ENCODE results near the gene NBDY.
"Not testable (repeated sequence)": the region's sequence is repeated elsewhere in the genome, so short reads cannot be mapped to it uniquely, and the experiment has no call there.

The NBDY gene, protein sequence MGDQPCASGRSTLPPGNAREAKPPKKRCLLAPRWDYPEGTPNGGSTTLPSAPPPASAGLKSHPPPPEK

DNA sequence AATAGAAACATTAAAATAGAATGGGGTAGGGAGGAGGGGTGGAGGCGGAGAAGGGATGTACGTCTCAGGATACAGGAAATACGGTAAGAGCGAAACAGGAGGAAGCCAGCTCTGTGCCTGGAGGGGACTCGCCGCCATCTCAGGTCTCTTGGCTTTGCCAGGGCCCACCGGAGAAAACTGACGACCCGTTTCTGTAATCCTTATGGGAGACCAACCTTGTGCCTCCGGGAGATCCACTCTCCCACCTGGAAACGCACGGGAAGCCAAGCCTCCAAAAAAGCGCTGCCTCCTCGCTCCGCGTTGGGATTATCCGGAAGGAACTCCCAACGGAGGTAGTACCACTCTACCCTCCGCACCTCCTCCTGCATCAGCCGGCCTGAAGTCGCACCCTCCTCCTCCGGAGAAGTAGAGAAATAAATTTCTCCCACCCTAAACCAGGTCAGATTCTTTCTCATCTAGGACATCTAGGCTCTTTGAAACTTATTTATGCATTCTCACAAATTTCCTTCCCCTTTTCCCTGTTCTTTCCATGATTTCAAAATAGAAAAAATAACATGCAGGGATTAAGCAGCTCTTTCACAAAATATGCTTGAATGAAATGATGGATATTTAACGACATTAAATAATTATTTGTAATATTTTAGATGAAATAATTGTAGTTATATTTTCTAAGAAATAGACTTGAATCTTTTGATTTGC lies at the start of gene NBDY:
Gene NBDY, plus strand, starts transcription at position 92 of the 699 bp plus-strand sequence. Its CDS starts 111 bp downstream, at position 203.
- DNase-seq: peak; percentile 21

DNA sequence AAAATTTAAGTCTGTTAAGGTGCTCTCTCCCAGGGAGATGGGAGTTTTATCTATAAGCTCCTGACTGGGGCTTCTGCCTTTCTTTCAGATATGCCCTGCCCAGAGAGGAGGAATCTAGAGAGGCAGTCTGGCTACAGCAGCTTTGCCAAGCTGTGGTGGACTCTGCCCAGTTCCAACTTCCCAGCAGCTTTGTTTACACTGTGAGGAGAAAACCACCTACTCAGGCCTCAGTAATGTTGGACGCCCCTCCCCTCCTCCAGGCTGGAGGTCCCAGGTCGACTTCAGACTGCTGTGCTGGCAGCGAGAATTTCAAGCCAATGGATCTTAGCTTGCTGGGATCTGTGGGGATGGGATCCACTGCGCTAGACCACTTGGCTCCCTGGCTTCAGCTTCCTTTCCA lies 24.5 kb upstream of the NBDY start:
- DNase-seq: not testable (repeated sequence)

DNA sequence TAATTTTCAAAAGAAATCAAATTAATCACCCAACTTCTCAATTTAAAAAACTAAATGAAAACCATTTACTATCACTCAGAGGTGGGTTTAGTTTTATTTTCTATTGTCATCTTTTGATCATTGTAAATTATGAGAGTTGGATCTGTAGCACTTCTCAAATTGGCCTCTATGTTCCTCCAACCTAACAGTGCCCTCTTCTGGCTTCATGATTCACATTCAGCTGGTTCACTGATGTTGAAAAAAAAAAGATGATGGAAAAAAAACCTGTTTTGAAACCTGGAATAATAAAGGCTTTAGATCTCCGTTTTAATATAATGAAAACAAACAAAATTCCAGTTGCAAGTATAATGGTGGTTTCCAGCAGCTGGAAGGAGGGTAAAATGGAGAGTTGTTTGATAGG lies 2.4 kb upstream of the NBDY start:
- DNase-seq: no peak

DNA sequence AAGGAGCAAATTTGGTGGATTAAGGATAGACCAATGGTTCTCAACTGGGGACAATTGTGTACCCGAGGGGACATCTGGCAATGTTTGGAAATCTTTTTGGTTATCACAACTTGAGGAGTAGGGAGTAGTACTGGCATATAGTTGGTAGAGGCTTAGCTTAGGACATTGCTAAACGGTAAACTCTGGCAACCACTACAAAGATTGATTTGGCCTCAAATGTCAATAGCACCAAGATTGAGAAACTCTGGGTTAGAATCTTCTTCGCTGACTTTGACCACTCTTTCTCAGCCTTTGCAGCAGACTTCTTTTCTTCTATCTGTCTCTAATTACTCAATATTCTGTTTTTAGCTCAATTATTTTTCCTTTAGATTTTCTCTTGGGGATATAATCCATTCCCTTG lies 1.5 kb upstream of the NBDY start:
- no peak for DNase-seq

DNA sequence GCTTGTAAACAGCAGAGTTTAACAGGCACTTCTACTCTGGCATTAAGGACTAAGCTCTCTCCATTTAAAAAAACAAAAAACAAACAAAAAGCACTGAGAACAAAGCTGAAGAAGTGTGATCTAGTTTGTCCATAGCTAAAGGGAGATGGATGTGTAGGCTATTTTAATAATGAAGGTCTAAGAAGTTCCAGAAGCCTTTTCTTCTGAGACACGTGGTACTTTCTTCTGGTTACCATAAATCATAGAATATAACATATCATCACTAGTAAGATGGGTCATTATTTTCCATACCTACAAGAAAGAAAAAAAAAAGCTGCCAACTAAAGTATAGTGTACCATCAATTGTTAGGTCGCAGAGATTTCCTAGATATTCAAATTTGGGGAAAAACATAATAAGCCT lies 722 bp upstream of the NBDY start:
- no peak for DNase-seq

DNA sequence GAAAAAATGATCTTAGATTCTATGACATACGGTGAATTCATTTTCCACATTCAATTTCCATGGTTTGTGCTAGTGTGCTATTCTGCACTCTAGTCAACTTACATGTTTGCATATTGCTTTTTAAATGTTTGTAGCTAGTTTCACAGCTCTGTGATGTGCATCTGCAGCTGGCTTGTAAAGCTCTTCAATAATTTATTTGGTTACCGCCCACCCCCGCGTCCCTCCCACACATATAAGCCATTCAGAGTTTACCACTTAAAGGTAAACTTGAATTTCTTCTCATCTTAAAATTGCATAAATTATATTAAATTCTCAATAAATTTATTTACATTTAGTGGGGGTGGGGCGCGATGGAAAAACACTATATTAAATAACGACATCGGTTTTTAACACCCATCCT lies 291 bp upstream of the NBDY start:
- DNase-seq: no peak

DNA sequence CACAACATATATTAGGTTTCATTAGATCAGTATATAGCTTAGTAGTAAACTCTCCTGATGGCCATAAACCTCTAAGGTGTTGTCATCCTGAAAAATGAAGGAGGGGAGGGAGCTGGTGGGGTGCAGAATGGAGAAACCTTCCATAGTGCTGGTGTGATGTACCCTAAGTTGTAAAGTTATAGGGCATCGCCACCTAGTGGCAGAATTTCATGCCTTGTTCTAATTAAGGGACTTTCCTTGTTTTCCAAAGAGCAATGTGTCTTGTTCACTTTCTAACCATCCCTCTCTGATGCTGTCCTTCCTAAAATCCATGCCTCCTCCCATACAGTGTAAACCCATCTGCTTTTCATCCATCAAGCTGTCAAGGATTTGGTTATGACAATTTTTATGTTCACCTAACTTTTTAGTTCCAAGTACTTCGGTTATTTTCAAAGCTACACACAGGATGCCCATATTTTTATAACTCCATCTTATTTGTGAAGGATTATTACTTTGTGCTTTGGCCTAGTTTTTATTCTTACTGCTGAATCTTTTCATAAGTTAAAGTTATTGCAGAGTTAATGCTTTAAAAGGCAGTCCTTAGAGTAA lies 4.5 kb downstream of the NBDY start:
- peak; percentile 6 for DNase-seq

DNA sequence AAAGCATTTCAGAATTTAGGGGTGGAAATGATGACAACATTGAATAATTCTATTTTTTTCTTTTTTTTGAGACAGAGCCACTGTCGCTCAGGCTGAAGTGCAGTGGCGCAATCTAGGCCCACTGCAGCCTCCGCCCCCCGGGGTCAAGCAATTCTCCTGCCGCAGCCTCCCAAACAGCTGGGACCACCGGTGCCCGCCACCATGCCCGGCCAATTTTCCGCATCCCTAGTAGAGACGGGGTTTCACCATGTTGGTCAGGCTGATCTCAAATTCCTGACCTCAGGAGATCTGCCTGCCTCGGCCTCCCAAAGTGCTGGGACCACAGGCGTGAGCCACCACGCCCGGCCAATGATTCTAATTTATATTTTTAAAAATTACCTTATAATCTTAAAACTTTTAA lies 7.2 kb downstream of the NBDY start:
- no peak for DNase-seq

DNA sequence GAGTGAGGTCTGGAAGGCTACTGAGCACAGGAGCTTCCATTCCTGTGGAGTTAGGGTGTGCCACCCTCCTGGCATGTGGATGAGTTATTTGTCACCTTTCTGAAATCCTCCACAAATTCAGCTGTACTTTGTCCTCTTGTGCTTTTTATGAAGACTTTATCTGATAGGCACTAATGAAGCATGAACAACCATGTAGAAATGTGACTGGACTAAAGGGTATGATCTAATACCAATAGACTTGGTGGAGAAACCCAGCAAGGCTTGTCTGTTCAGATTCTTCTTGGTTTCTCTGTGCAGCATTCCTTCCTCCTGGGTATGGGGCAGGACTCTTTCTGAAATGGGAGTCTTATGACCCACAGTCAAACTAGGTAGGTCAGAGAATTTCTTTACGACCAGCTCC lies 9.6 kb downstream of the NBDY start:
- DNase-seq: no peak

DNA sequence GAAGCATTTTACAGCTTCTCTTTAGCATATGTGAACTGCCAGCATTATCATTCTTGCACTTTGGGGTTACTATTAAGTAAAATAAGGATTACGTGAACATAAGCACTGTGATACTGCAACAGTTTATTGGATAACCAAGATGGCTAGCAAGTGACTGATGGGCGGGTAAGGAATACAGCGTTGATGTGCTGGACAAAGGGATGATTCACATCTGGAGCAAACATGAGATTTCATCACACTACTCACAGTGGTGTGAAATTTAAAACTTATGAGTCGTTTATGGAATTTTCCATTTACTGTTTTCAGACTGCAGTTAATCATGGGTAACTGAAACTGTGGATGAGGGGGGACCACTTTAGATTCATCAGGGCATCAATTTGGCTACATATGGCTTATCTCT lies 16.0 kb downstream of the NBDY start:
- no peak for DNase-seq

DNA sequence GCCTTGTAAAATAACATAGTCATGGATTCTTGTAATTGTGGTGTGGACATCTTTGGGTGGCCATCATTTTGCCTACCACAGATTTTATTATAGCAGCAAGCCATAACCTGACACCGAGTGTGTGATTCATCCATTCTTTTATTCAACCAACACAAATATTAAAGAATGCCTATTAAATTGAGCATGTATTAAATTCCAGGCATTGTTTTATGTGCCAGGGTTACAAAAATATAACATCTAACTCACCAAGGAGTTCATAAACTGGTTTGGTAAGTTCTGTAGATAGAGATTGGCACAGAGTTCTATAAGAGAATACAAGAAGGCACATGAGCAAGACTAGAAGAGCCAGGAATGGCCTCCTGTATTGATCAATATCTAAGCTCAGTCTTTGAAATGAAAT lies 18.0 kb downstream of the NBDY start:
- DNase-seq: no peak

DNA sequence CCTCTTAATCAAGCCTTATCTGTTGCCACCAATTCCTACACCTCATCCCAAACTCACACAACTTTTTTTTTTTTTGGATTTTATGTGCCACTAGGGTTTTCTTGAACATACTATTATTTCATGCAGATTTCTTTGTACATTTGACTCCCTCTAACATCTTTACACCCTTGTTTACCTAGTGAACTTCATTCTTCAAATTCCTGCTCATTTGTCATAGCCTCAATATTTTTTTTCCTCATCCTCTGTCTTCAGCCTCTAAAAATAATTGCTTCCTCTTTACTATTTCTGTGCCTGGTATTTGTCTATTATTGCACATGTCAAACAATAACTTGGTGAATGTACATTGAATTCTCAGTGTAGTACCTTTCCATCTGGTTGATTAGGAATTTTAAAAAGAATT lies 22.0 kb downstream of the NBDY start:
- DNase-seq: no peak

DNA sequence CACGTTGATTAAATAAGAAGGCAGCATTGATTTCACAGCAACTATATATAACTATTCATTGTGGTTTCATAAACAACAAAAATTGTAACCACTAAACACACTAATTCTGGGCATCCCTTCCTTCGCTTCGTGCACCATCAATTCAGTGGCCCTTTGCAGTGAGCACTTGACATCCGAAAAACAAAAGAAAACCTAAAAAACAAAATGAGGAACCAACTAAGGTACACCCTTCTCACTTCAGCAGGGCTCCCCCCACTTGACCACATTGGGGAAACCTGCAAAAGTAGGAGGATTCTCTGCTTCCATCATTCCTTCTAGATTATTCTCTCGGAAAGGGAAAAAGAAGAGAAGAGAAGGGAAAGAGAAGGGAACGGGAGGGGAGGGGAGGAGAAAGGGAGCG lies 28.3 kb downstream of the NBDY start:
- DNase-seq: no peak

DNA sequence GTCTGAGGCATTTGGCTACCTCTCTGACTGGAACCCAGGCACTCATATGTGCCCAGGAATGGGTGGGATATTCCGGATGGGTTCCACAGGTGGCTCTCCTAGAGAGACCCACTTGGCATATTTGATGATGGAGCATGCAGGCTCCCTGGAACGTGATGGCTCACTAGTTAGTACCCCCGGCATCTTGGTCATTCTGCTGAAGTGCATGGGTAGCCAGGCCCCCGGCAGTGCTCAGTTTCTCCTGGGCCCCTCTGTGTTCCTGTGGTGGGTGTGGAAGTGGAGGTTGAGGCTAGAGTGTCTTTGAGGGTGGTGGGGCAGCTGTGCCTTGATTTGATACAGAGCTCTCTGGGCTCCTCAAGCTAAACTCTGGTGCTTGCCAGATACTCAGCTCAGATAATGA lies 29.4 kb downstream of the NBDY start:
- DNase-seq: no peak

DNA sequence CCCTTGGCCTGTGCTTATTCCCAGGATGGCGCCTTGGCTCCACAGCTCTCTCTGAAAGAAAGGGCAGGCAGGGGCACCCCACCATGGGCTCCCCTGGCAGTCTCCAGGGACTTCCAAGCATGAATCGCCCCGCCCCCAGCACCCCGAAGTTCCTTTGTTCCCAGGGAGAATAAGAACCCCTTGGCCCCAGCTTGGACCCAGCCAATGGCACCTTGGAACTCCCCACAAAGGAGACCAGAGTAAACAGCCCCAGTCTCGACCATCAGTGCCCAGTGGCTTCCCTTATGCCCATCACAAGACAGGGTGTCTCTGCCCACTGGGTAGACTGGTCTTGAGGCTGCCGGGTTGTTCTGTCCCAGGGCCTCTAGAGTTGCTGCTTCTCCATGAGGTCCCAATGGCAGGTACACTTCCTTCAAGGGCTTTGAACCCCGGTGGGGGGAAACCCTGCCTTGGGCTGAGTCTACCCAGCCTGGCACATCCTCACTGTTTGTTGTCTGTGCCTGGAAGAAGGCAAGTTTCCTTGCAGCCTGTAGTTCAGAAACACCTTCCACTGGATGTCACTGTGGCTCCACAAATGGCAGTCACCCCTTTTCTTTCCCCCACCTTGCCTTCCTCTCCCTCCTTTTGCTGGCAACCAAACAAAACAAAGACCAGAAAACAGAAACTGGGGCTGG lies 30.8 kb downstream of the NBDY start:
- DNase-seq: no peak

DNA sequence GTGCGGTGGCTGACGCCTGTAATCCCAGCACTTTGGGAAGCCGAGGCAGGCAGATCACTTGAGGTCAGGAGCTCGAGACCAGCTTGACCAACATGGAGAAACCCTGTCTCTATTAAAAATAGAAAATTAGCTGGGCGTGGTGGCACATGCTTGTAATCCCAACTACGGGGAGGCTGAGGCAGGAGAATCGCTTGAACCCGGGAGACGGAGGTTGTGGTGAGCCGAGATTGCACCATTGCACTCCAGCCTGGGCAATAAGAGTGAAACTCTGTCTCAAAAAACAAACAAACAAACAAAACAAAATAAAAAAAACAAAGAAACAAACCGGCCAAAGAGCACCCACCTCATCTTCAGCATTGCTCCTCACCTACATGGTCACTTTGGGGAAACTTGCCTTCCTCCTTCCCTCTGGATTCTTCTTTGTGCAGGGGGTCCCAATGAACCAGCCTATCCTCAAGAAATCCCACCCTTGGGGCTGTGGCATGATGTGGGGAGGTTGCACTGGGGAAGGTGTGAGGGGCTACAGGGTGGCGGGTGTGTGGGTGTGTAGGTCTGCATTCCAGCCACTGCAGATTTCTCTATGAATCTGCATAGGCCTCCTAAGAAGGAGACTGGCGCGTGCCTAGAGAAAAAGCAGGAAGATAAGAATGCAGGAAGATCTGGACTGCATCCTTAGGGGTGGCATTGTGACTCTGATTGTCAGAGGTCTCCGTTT lies 31.5 kb downstream of the NBDY start:
- not testable (repeated sequence) for DNase-seq

DNA sequence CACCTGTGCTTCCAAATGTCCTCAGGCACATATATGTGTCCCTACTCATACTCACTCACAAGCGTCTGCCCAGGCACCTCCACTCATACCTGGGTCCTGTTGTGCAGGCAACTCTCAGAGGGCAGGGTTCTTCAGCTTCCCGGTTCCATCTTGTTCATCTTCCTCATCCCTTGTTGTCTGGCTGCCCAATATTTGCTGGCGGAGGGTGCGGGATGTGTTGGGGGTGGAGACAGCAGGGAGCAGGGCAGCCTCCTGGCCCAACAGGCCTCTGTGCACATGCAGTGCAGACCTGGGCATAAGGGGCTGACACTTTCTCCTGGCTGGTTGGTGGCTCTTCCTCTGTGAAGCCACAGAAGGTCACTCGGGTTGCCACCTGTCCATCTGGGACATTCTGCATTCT lies 32.1 kb downstream of the NBDY start:
- no peak for DNase-seq

DNA sequence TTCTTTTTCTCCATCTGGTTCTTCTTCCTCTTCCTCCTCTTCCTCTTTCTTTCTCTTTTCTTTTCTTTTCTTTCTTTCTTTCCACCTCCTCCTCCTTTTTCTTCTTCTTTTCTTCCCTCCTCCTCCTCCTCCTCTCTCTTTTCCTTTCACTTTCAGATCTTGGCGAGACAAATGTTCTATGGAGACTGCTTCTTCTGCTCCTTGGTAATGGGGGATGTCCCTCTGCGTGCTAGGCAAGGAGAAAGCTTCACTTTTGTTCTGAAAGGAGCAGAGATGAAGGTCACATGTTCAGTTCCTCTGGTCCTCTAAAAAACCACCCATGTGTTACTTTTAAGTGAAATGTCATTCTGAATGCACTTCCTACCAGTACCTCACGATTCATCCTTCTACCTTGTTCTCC lies 33.2 kb downstream of the NBDY start:
- no peak for DNase-seq

DNA sequence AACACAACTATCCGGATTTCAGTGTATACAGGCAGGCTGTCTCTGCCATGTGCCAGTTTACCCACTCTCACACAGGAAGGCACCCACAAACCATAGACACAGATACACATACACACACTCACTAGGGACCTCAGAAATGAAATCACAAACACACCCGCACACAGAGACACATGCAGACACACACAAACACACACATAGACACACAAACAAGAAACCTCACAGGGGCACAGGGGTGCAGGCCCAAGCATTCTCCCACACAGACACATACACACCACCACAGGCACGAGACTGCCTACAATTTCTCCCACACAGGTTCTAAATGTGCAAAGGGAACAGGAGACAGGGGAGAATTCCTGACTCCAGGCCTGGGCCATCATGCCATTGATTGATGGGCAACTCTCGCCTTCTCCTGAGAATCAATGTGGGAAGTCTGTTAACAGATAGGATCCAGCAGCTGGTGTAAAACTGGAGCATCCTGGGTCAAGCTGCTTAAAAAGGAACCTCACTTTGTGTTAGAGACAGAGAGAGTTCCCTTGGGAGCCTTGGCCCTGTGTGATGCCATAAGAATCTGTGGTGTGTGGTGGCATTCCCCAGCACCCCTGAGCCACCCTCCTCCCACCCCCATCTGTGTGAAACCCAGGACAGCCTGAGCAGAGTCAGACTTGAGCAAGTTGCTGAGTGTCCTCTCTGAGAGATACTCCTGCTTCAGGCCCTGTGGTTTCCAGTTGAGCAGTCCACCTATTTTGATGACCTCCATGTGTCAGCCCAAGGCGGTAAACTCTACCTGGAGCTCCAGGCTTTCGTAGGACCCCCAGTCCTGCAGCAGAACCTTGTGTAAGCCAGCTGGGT lies 33.9 kb downstream of the NBDY start:
- no peak for DNase-seq

DNA sequence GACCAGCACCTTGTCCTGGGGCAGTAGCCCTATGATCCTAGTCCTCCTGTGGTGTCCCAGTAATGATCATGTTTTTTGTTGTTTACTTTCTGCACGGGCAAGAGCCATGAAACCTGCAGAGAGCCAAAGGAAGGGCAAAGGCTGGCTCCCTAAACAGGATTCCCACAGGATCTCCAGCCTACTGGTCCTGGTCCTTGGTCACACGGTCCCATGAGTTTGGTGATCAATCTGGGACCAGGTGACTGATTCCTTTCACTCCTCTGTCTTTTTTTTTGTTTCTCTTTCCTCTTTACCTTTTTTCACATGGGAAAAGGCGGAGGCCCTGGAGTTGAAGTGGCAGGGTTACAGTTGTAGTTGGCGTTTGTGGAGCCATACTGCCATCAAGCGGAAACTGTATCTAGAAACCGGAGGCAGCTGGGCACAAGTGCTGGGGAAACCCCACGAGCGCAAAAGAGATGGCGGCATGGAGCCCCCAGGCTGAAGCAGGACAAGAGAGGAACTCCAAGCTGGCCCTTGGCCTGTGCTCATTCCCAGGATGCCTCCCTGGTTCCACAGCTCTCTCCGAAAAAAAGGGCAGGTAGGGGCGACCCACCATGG lies 34.6 kb downstream of the NBDY start:
- DNase-seq: no peak

DNA sequence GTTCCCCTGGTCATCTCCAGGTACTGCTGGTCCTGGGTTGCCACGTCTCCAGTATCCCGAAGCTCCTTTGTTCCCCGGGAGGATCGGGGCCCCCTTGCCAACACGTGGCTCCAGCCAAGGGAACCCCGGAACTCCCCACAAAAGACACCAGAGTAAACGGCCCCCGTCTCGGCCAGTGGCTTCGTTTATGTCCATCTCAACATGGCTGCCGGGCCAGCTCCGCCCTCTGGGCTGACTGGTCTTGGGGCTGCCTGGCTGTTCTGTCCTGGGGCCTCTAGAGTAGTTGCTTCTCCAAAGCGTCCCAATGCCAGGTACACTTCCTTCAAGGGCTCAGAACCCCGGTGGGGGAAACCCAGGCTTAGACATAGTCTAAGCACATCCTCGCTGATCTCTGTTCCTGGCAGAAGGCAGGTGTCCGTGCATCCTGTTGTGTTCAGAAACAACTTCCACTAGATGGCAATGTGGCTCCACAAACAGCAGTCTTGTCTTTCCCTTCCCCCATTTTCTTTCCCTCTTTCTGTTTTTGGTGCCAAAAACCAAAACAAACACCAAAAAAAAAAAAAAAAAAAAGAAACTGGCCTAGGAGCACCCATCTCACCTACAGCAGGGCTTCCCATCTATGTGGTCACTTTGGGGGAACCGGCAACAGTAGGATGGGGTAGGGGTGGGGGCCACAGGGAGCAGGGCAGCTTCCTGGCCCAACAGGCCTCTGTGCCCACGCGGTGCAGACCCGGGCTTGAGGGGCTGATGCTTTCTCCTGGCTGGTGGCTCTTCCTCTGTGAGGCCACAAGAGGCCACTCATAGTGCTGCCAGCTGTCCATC lies 35.3 kb downstream of the NBDY start:
- no peak for DNase-seq

Measured in DMS153 (cell line).